ENCODE measurements around the gene CDCA4. TPM values are rescaled to one million over a fixed set of nuclear protein-coding genes. Genes with fewer than 3 reads are reported as not detected.

CDCA4 gene
- total and polyA plus RNA-seq, 10 of the 15 experiments (the other 5 are each of a cell fraction or from before 2014, with no cell fraction given) = 10.4 to 64.0 (median 52.1) TPM

- 0 out of 2 replicates have a peak, but pooled peaks have one; percentile 15 for TF ChIP-seq GATAD2B (conservative IDR thresholded peaks at IDR 0.05; ENCODE audit: low read depth)
Measured at GRCh38 chr14:105068818-105069217, 47.9 kb upstream of the CDCA4 start (continued).

- peak overlapping the region; percentile 93 for H3K27ac ChIP-seq (ENCODE audit: control insufficient read depth, insufficient read depth)
- SMC1A ChIA-PET (ENCODE audit: uncharacterized antibody, unreplicated experiment) = interaction anchor here (1.3 to 7.8 kb wide), 2 partner anchors 14 to 18 kb away, joined by 4 to 47 read pairs; no protein-coding TSS in a partner anchor
- peaks cover 43% of the 10 kb centered on the region for H3K79me2 ChIP-seq (ENCODE audit: control insufficient read depth, insufficient read depth, low read length)
- no peaks in the 10 kb centered on the region for H3K27me3 ChIP-seq (replicated peaks in 1 of 2; ENCODE audit: control insufficient read depth in 2 of 2, insufficient read depth in 2 of 2, low read length in 1 of 2)
- POLR2A ChIA-PET = no interaction called here
- H3K4me3 ChIP-seq = no peak overlapping the region
- RAD21 ChIA-PET (ENCODE audit: unreplicated experiment) = no interaction called here
- FAIRE-seq = no peak
- no peak for DNase-seq (ENCODE audit: low read depth, low spot score)
- no TSS peak for BruUV-seq (replicated peaks)
- H3K9ac ChIP-seq (ENCODE audit: control insufficient read depth, insufficient read depth, low read length) = no peak overlapping the region
- H3K9me3 ChIP-seq (replicated peaks; ENCODE audit: control insufficient read depth, insufficient read depth, low read length) = no peaks in the 10 kb centered on the region
- H2AFZ ChIP-seq (ENCODE audit: control insufficient read depth, low read depth, low read length) = no peak overlapping the region
- peaks cover 61% of the 10 kb centered on the region for H3K4me1 ChIP-seq (ENCODE audit: control insufficient read depth, insufficient read depth, low read length)
- WGBS (ENCODE audit: insufficient coverage, insufficient replicate concordance, low lambda C conversion rate, missing lambda C conversion rate) = 87% methylated on average over 12 of the region's 12 CpGs
- H3K36me3 ChIP-seq (ENCODE audit: control insufficient read depth in 2 of 2, insufficient read depth in 2 of 2, low read length in 1 of 2) = no peaks in the 10 kb centered on the region
- intact Hi-C loops (cut with micrococcal nuclease; ENCODE audit: unreplicated experiment) (loop anchor here (5.0 to 10.0 kb wide), 2 partner anchors 46 to 417 kb away; partner anchors contain the start of genes CDCA4 and CRIP1), in situ Hi-C loops (cut with MboI) (no loop called here)
- ATAC-seq = no peak
- CTCF ChIA-PET = interaction anchor here (3.0 to 11.9 kb wide), 2 partner anchors 20 to 22 kb away, joined by 17 to 114 read pairs; no protein-coding TSS in a partner anchor
- H3K4me2 ChIP-seq (ENCODE audit: control insufficient read depth, insufficient read depth) = peak overlapping the region; percentile 98
- TF ChIP-seq ESRRA (IDR thresholded peaks at IDR 0.05; ENCODE audit: low read length) = no peak
- no peaks in the 10 kb centered on the region for H4K20me1 ChIP-seq (ENCODE audit: control insufficient read depth, insufficient read depth)
Measured at GRCh38 chr14:105067969-105068301, 47.1 kb upstream of the CDCA4 start.

- RAD21 ChIA-PET (ENCODE audit: unreplicated experiment) = interaction anchor here (0.7 to 5.3 kb wide), 5 partner anchors 8 to 48 kb away, joined by 3 to 25 read pairs (median 10); partner anchors contain the start of gene CDCA4
- Histone ChIP-seq H3K9me3 (replicated peaks; ENCODE audit: control insufficient read depth, insufficient read depth, low read length) (no peaks in the 10 kb centered on the region), H3K27me3 (replicated peaks in 1 of 2; ENCODE audit: control insufficient read depth in 2 of 2, insufficient read depth in 2 of 2, low read length in 1 of 2) (no peaks in the 10 kb centered on the region), H3K79me2 (ENCODE audit: control insufficient read depth, insufficient read depth, low read length) (peaks cover 49% of the 10 kb centered on the region), H3K4me3 (peak overlapping the region; percentile 14; the same call in 1 of the 2 replicates), H3K27ac (ENCODE audit: control insufficient read depth, insufficient read depth) (peak overlapping the region; percentile 93), H3K36me3 (ENCODE audit: control insufficient read depth in 2 of 2, insufficient read depth in 2 of 2, low read length in 1 of 2) (no peaks in the 10 kb centered on the region), H3K4me1 (ENCODE audit: control insufficient read depth, insufficient read depth, low read length) (peaks cover 63% of the 10 kb centered on the region), H3K9ac (ENCODE audit: control insufficient read depth, insufficient read depth, low read length) (peak overlapping the region; percentile 84), H4K20me1 (ENCODE audit: control insufficient read depth, insufficient read depth) (no peaks in the 10 kb centered on the region), H2AFZ (ENCODE audit: control insufficient read depth, low read depth, low read length) (no peak overlapping the region; the same call in 1 of the 2 replicates), H3K4me2 (ENCODE audit: control insufficient read depth, insufficient read depth) (peak overlapping the region; percentile 98)
- intact Hi-C loops (cut with micrococcal nuclease; ENCODE audit: unreplicated experiment) (loop anchor here (5.0 to 10.0 kb wide), 2 partner anchors 45 to 417 kb away; partner anchors contain the start of genes CDCA4 and CRIP1), in situ Hi-C loops (cut with MboI) (no loop called here)
- no TSS peak for BruUV-seq (replicated peaks)
- WGBS (ENCODE audit: insufficient coverage, insufficient replicate concordance, low lambda C conversion rate, missing lambda C conversion rate) = 17% methylated on average over 18 of the region's 18 CpGs
- FAIRE-seq (no peak), DNase-seq (ENCODE audit: low read depth, low spot score) (peak; percentile 55), ATAC-seq (peak; percentile 4)
- POLR2A ChIA-PET = interaction anchor here (2.2 to 2.4 kb wide), 2 partner anchors 8 to 47 kb away, joined by 11 to 19 read pairs; partner anchors contain the start of gene CDCA4
- CTCF ChIA-PET = interaction anchor here (0.9 to 11.9 kb wide), 7 partner anchors 8 to 92 kb away, joined by 3 to 114 read pairs (median 6); no protein-coding TSS in a partner anchor
- SMC1A ChIA-PET (ENCODE audit: uncharacterized antibody, unreplicated experiment) = interaction anchor here (1.3 to 7.8 kb wide), 3 partner anchors 9 to 18 kb away, joined by 4 to 47 read pairs (median 5); no protein-coding TSS in a partner anchor
- no peak for TF ChIP-seq ATF7 (IDR thresholded peaks at IDR 0.05; ENCODE audit: low read depth)
- no peak for TF ChIP-seq EP300 (IDR thresholded peaks at IDR 0.05; ENCODE audit: borderline replicate concordance in 1 of 2, control insufficient read depth in 1 of 2, low read depth in 2 of 2, low read length in 2 of 2)
- peak; percentile 95 for TF ChIP-seq EED (IDR thresholded peaks at IDR 0.05; ENCODE audit: low read depth)
- no peak for TF ChIP-seq NR2C2 (IDR thresholded peaks at IDR 0.05; ENCODE audit: borderline replicate concordance, control insufficient read depth, insufficient read length, low read depth)
- TF ChIP-seq E2F8 (IDR thresholded peaks at IDR 0.05; ENCODE audit: low read depth, partially characterized antibody) = no peak
- TF ChIP-seq MEF2B (IDR thresholded peaks at IDR 0.05; ENCODE audit: partially characterized antibody, poor library complexity, severe bottlenecking) = no peak
- no peak for TF ChIP-seq TARDBP (IDR thresholded peaks at IDR 0.05; ENCODE audit: borderline replicate concordance)
- TF ChIP-seq MEF2A (IDR thresholded peaks at IDR 0.05; ENCODE audit: insufficient read depth, low read depth, low read length) = no peak
Measured at GRCh38 chr14:105067140-105067968, 46.5 kb upstream of the CDCA4 start.

Measured in GM12878 (cell line).